Measurements from ENCODE around the gene MLXIP. TPM values are rescaled to one million over a fixed set of nuclear protein-coding genes. Genes with fewer than 3 reads are reported as not detected.

The MLXIP gene
- total RNA-seq = 10 to 100 TPM; 34.0 to 70.1 (median 46.2) TPM

GRCh38 chr12:122078141-122079032 is at the start of gene MLXIP:
TSS of gene MLXIP (plus strand) at chr12:122078756. CDS start at chr12:122078854, 98 bp downstream.
- H3K27me3 ChIP-seq = no peaks in the 10 kb centered on the region
- H3K27ac ChIP-seq = peak within 1 kb of the TSS; percentile 77 to 83 (median 82)
- TF ChIP-seq CTCF (IDR thresholded peaks at IDR 0.05) = no peak
- peak; percentile 96 to 98 for TF ChIP-seq POLR2A (IDR thresholded peaks at IDR 0.05)
- WGBS, 2 donors = 5 to 26% methylated on average over 7 to 29 of the region's 113 CpGs
- H3K36me3 ChIP-seq = no peaks in the 10 kb centered on the region
- H3K4me1 ChIP-seq = peaks cover 41 to 45% of the 10 kb centered on the region in 2 donors
- peak; percentile 94 for DNase-seq
- H3K4me3 ChIP-seq (replicated peaks in 1 of 3) = peak within 1 kb of the TSS; percentile 48 to 80 (median 76)
- H3K9me3 ChIP-seq = no peaks in the 10 kb centered on the region
- intact Hi-C loops (cut with DNase I) = no loop called here

GRCh38 chr12:122028905-122029560 is 49.5 kb upstream of the MLXIP start:
- WGBS, 2 donors = 82 to 84% methylated on average over 21 to 23 of the region's 23 CpGs
- Histone ChIP-seq H3K36me3 (no peaks in the 10 kb centered on the region), H3K4me1 (peaks cover 42 to 58% of the 10 kb centered on the region in 2 donors), H3K4me3 (replicated peaks in 1 of 3) (no peak overlapping the region), H3K9me3 (no peaks in the 10 kb centered on the region), H3K27me3 (no peaks in the 10 kb centered on the region), H3K27ac (no peak overlapping the region)
- intact Hi-C loops (cut with DNase I) = loop anchor here (10.0 kb wide), 1 partner anchor 94 kb away; no protein-coding TSS in a partner anchor
- TF ChIP-seq POLR2A (IDR thresholded peaks at IDR 0.05) (no peak), CTCF (IDR thresholded peaks at IDR 0.05) (no peak)
- no peak for DNase-seq

GRCh38 chr12:122029620-122030423 is 48.7 kb upstream of the MLXIP start:
- Histone ChIP-seq H3K27me3 (no peaks in the 10 kb centered on the region), H3K9me3 (no peaks in the 10 kb centered on the region), H3K4me1 (peaks cover 44 to 56% of the 10 kb centered on the region in 2 donors), H3K4me3 (replicated peaks in 1 of 3) (no peak overlapping the region), H3K27ac (no peak overlapping the region), H3K36me3 (no peaks in the 10 kb centered on the region)
- WGBS, 2 donors = 86 to 93% methylated on average over 10 to 24 of the region's 28 CpGs
- peak; percentile 33 to 41 for DNase-seq
- TF ChIP-seq CTCF (IDR thresholded peaks at IDR 0.05) (no peak), POLR2A (IDR thresholded peaks at IDR 0.05) (no peak)
- intact Hi-C loops (cut with DNase I) = loop anchor here (10.0 kb wide), 1 partner anchor 95 kb away; no protein-coding TSS in a partner anchor

- H3K27me3 ChIP-seq = no peaks in the 10 kb centered on the region
- intact Hi-C loops (cut with DNase I) = no loop called here
- H3K36me3 ChIP-seq = no peaks in the 10 kb centered on the region
- H3K27ac ChIP-seq = no peak overlapping the region
- H3K4me3 ChIP-seq (replicated peaks in 1 of 3) = no peak overlapping the region
- no peaks in the 10 kb centered on the region for H3K9me3 ChIP-seq
- no peak for DNase-seq
- peaks cover 49 to 56% of the 10 kb centered on the region in 2 donors for H3K4me1 ChIP-seq
- 94 to 100% methylated on average over 10 to 11 of the region's 13 CpGs for WGBS, 2 donors
- TF ChIP-seq POLR2A (IDR thresholded peaks at IDR 0.05) (no peak), CTCF (IDR thresholded peaks at IDR 0.05) (no peak)
Measured at GRCh38 chr12:122030424-122031035, 48.0 kb upstream of the MLXIP start.
